Neural progenitor cell (in vitro differentiated cells): ENCODE results near the gene GABARAP. TPM values are rescaled to one million over a fixed set of nuclear protein-coding genes. Genes with fewer than 3 reads are reported as not detected.

Experiments
- DNase-seq: peaks from one replicate; pipeline ENCODE4 v3.0.0-alpha.2; 2016; ENCODE audit warnings: low spot score
- H2AFZ ChIP-seq: fragments of 200-600 bp; sonication (generic); replicated peaks from 2 replicates; pipeline ENCODE4 v1.6.1; 2016; ENCODE audit warnings: antibody characterized with exemption
- H3F3A ChIP-seq: fragments of 200-600 bp; sonication (generic); 2 replicates; pipeline ENCODE4 v1.6.1; 2016; ENCODE audit warnings: antibody characterized with exemption, low read depth
- H3K27ac ChIP-seq: fragments of 200-600 bp; sonication (generic); 2 replicates; pipeline ENCODE4 v1.5.1; 2016; ENCODE audit warnings: mild to moderate bottlenecking
- H3K27me3 ChIP-seq: fragments of 200-600 bp; sonication (generic); 2 replicates; pipeline ENCODE4 v1.6.1; 2016; ENCODE audit warnings: mild to moderate bottlenecking, moderate library complexity
- H3K36me3 ChIP-seq: fragments of 200-600 bp; sonication (generic); 2 replicates; pipeline ENCODE4 v1.5.1; 2016
- H3K4me1 ChIP-seq: fragments of 200-600 bp; sonication (generic); 2 replicates; pipeline ENCODE4 v1.6.1; 2016; ENCODE audit warnings: mixed run types
- H3K4me2 ChIP-seq: fragments of 200-600 bp; sonication (generic); 2 replicates; pipeline ENCODE4 v1.6.1; 2016
- H3K4me3 ChIP-seq: fragments of 200-600 bp; sonication (generic); 2 replicates; pipeline ENCODE4 v1.5.1; 2016
- H3K79me2 ChIP-seq: fragments of 200-600 bp; sonication (generic); 2 replicates; pipeline ENCODE4 v1.6.1; 2016; ENCODE audit warnings: low read depth
- H3K9ac ChIP-seq: fragments of 200-600 bp; sonication (generic); 2 replicates; pipeline ENCODE4 v1.6.1; 2016
- H3K9me3 ChIP-seq: fragments of 200-600 bp; sonication (generic); 2 replicates; pipeline ENCODE4 v1.5.1; 2016; ENCODE audit warnings: low read depth
- H4K20me1 ChIP-seq: fragments of 200-600 bp; sonication (generic); 2 replicates; pipeline ENCODE4 v1.6.1; 2016; ENCODE audit warnings: low read depth
- H3K27ac Mint-ChIP-seq: 3 replicates; pipeline ENCODE4 v1.8.0; 2021; ENCODE audit warnings: mixed read lengths
- H3K27me3 Mint-ChIP-seq: 2 replicates; pipeline ENCODE4 v1.8.0; 2022; ENCODE audit warnings: low read depth, mild to moderate bottlenecking, inconsistent platforms, moderate library complexity, mixed read lengths; ENCODE audit not compliant: insufficient read depth
- H3K36me3 Mint-ChIP-seq: 3 replicates; pipeline ENCODE4 v1.8.0; 2021; ENCODE audit warnings: mixed read lengths
- H3K4me1 Mint-ChIP-seq: 3 replicates; pipeline ENCODE4 v1.8.0; 2021; ENCODE audit warnings: mixed read lengths
- H3K4me3 Mint-ChIP-seq: 3 replicates; pipeline ENCODE4 v1.8.0; 2021; ENCODE audit warnings: mild to moderate bottlenecking, moderate library complexity, mixed read lengths
- H3K9me3 Mint-ChIP-seq: 3 replicates; pipeline ENCODE4 v1.8.0; 2020; ENCODE audit warnings: mixed read lengths
- CTCF ChIP-seq: fragments of 200-600 bp; sonication (generic); IDR thresholded peaks from 2 replicates; pipeline ENCODE4 v1.5.1; 2017; ENCODE audit warnings: antibody characterized with exemption, mild to moderate bottlenecking
- EZH2 ChIP-seq: fragments of 200-600 bp; sonication (generic); IDR thresholded peaks from 2 replicates; pipeline ENCODE4 v1.6.1; 2017; ENCODE audit warnings: antibody characterized with exemption, mild to moderate bottlenecking, moderate library complexity
- EZH2phosphoT487 ChIP-seq: fragments of 200-600 bp; sonication (generic); IDR thresholded peaks from 2 replicates; pipeline ENCODE4 v1.6.1; 2017; ENCODE audit warnings: antibody characterized with exemption
- total RNA-seq: library from RNA; depleted of rRNA; stranded (reverse); fragments of >200 nt; gene quantifications from 2 replicates; pipeline ENCODE4 v1.2.3, GENCODE V29; 2015; ENCODE audit warnings: low replicate concordance

The GABARAP gene
- total RNA-seq, result 225 and 276 TPM in 2 replicates

DNA sequence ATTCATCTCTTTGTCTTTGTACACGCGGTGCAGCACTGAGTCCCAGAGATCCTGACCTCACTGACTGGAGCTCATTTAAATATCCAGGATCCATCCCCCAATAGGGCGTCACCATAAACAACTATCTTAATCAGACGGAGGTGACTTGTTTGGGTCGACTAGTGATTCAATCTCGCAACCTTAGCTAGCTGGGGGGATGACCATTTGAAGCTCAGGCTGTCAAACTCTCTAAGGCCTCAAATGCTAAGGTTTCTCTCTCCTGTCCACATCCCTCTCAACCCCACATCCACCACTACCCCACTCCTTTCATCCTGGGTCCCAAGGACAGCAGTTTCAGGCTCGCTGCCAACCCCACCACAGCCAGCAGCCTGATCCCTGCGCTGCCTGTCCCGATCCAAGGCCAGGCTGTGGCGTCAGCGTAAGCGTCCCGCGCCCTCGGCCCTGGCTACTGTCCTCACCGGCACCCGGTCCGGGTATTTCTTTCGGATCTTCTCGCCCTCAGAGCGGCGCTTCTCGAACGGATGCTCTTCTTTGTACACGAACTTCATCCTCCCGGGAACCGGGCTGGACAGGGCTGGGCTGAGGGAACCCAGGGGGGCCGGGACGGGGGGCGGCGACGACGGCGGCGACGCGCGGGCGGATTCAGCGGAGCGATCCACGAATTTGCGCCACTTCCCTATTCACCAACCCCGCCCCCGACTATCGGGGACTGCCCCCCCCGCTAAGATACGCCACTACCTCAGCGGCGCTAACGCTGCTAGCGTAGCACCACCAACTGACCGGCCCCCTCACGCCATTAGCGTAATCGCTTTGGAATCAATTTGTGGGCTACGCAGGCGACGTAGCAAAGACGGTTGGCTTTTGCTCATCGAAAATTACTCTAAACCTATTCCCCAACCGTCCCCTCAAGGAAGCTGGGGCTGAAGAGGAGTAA lies at the start of gene GABARAP:
GABARAP (minus strand) TSS at position 667 of the 934 bp plus-strand sequence; CDS start at position 548, 119 bp downstream.
- Histone ChIP-seq H3K27me3 (no peaks in the 10 kb centered on the region), H2AFZ (peak within 1 kb of the TSS; percentile 96), H3K79me2 (peaks cover 52% of the 10 kb centered on the region), H3K4me3 (peak within 1 kb of the TSS; percentile 82), H3K4me2 (peak within 1 kb of the TSS; percentile 88), H3K9me3 (no peaks in the 10 kb centered on the region), H3K9ac (peak within 1 kb of the TSS; percentile 84), H3K36me3 (no peaks in the 10 kb centered on the region), H3K27ac (peak within 1 kb of the TSS; percentile 82), H4K20me1 (peaks cover 6% of the 10 kb centered on the region), H3F3A (peaks cover 56% of the 10 kb centered on the region), H3K4me1 (peaks cover 18% of the 10 kb centered on the region)
- DNase-seq, result peak; percentile 96
- Mint-ChIP-seq H3K4me1 (peaks cover 37% of the 10 kb centered on the region), H3K4me3 (peak within 1 kb of the TSS; percentile 99), H3K27me3 (peaks cover 7% of the 10 kb centered on the region), H3K36me3 (peaks cover 27% of the 10 kb centered on the region), H3K27ac (peak within 1 kb of the TSS; percentile 99), H3K9me3 (no peaks in the 10 kb centered on the region)
- no peak for TF ChIP-seq EZH2phosphoT487
- TF ChIP-seq CTCF, result no peak
- no peak for TF ChIP-seq EZH2

DNA sequence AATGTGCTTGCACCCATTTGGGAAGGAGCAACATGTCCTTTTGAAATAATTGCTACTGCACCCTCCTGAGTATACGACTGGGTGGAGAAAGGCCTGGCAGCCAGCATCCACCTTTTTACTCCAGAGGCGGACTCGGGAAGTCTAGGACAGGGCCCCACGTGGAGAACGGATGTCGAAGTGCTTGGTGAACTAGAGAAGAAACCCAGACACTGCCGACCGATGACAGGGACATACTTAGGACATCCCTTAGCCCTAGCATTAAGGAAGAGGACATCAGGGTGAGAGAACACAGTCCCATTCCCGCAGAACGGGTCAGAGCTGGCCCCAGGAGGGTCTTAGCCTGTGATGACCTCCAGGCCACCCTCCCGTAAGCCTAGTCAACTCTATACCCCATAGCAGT lies 48.4 kb upstream of the GABARAP start:
- Mint-ChIP-seq H3K4me3 (no peak overlapping the region), H3K9me3 (peaks cover 2% of the 10 kb centered on the region), H3K4me1 (peaks cover 14% of the 10 kb centered on the region), H3K27ac (peak overlapping the region; percentile 12), H3K27me3 (peaks cover 17% of the 10 kb centered on the region), H3K36me3 (peaks cover 1% of the 10 kb centered on the region)
- no peak overlapping the region for H3K4me2 ChIP-seq
- H3K4me3 ChIP-seq, result no peak overlapping the region
- DNase-seq, result no peak
- TF ChIP-seq CTCF (no peak), EZH2phosphoT487 (no peak), EZH2 (no peak)
- H3K27me3 ChIP-seq, result peaks cover 52% of the 10 kb centered on the region
- no peak overlapping the region for H3K27ac ChIP-seq
- no peak overlapping the region for H2AFZ ChIP-seq
- H3K9ac ChIP-seq, result no peak overlapping the region
- H3K36me3 ChIP-seq, result no peaks in the 10 kb centered on the region
- no peaks in the 10 kb centered on the region for H3K9me3 ChIP-seq
- H4K20me1 ChIP-seq, result peaks cover 7% of the 10 kb centered on the region
- H3K79me2 ChIP-seq, result no peaks in the 10 kb centered on the region
- peaks cover 7% of the 10 kb centered on the region for H3K4me1 ChIP-seq
- peaks cover 26% of the 10 kb centered on the region for H3F3A ChIP-seq

- Histone ChIP-seq H3F3A (peaks cover 21% of the 10 kb centered on the region), H3K4me1 (peaks cover 7% of the 10 kb centered on the region), H2AFZ (no peak overlapping the region), H4K20me1 (peaks cover 5% of the 10 kb centered on the region), H3K27me3 (peaks cover 47% of the 10 kb centered on the region), H3K9ac (no peak overlapping the region), H3K9me3 (no peaks in the 10 kb centered on the region), H3K79me2 (no peaks in the 10 kb centered on the region), H3K4me2 (no peak overlapping the region), H3K27ac (no peak overlapping the region), H3K36me3 (no peaks in the 10 kb centered on the region), H3K4me3 (no peak overlapping the region)
- H3K36me3 Mint-ChIP-seq, result peaks cover 1% of the 10 kb centered on the region
- no peak overlapping the region for H3K27ac Mint-ChIP-seq
- peaks cover 13% of the 10 kb centered on the region for H3K27me3 Mint-ChIP-seq
- peaks cover 2% of the 10 kb centered on the region for H3K9me3 Mint-ChIP-seq
- H3K4me3 Mint-ChIP-seq, result no peak overlapping the region
- no peak for DNase-seq
- TF ChIP-seq EZH2phosphoT487, result no peak
- TF ChIP-seq CTCF, result no peak
- no peak for TF ChIP-seq EZH2
- H3K4me1 Mint-ChIP-seq, result peaks cover 12% of the 10 kb centered on the region
Measured at GRCh38 chr17:7290166-7290565, 47.9 kb upstream of the GABARAP start.
